H1 (cell line): Measurements from ENCODE around the gene CDK19. TPM values are rescaled to one million over a fixed set of nuclear protein-coding genes. Genes with fewer than 3 reads are reported as not detected.

Source experiments
- CTCF ChIA-PET: fragments of 300-600 bp; sonication (Branson Sonifier 250); formaldehyde crosslinking; loops from one replicate; lab custom pipeline; 2021; ENCODE audit not compliant: partially characterized antibody; lab: Charles Lee
- POLR2A ChIA-PET: fragments of 300-600 bp; sonication (Branson Sonifier 250); formaldehyde crosslinking; loops from one replicate; lab custom pipeline; 2021; ENCODE audit warnings: inconsistent platforms; ENCODE audit not compliant: partially characterized antibody; lab: Charles Lee
- DNase-seq, 2 experiments: peaks; one replicate each; pipeline versions ENCODE4 v3.0.0 to v3.0.0-alpha.2; 2010 to 2022; ENCODE audit warnings: low spot score in 2 of 2, low read depth in 1 of 2, mixed read lengths in 1 of 2
- FAIRE-seq: peaks from 2 replicates; lab custom pipeline; 2011; peaks lifted over from hg19 to GRCh38; lab: Jason Lieb, UNC
- H2AFZ ChIP-seq: 2 replicates; pipeline ENCODE4 v1.8.1; 2012; ENCODE audit warnings: low read length, inconsistent platforms
- H2AK5ac ChIP-seq: 2 replicates; pipeline ENCODE4 v1.6.1; 2013; ENCODE audit warnings: low read depth, low read length
- H2BK120ac ChIP-seq: replicated peaks from 2 replicates; pipeline ENCODE3; 2013; ENCODE audit warnings: low read depth, low read length, inconsistent platforms
- H2BK12ac ChIP-seq: 2 replicates; pipeline ENCODE4 v1.6.1; 2013; ENCODE audit warnings: low read depth, low read length
- H2BK15ac ChIP-seq: 2 replicates; pipeline ENCODE4 v1.6.1; 2013; ENCODE audit warnings: low read length
- H2BK20ac ChIP-seq: 2 replicates; pipeline ENCODE4 v1.6.1; 2013; ENCODE audit warnings: low read length
- H2BK5ac ChIP-seq: 2 replicates; pipeline ENCODE4 v1.6.1; 2013; ENCODE audit warnings: low read depth, low read length
- H3K14ac ChIP-seq: 2 replicates; pipeline ENCODE4 v1.6.1; 2013; ENCODE audit warnings: inconsistent platforms; ENCODE audit not compliant: insufficient read length
- H3K18ac ChIP-seq: 2 replicates; pipeline ENCODE4 v1.6.1; 2013; ENCODE audit warnings: low read length; ENCODE audit errors: extremely low read depth
- H3K23ac ChIP-seq: 2 replicates; pipeline ENCODE4 v1.6.1; 2013; ENCODE audit warnings: inconsistent platforms; ENCODE audit not compliant: insufficient read length
- H3K23me2 ChIP-seq: 2 replicates; pipeline ENCODE4 v1.6.1; 2013; ENCODE audit warnings: low read depth, low read length
- H3K27ac ChIP-seq: 2 replicates; pipeline ENCODE4 v1.6.1; 2011; ENCODE audit warnings: low read depth, low read length, inconsistent platforms
- H3K27me3 ChIP-seq, 4 experiments: replicated peaks in 1 of 4; 1 replicate in 1 of 4; 2 replicates in 3 of 4; pipeline versions ENCODE4 v1.6.1 to v1.8.1; 2011 to 2013; ENCODE audit warnings: low read length in 3 of 4, mild to moderate bottlenecking in 3 of 4, inconsistent platforms in 2 of 4, mixed read lengths in 2 of 4, moderate library complexity in 1 of 4; ENCODE audit not compliant: control insufficient read depth in 3 of 4, insufficient read depth in 3 of 4; ENCODE audit errors: extremely low read depth in 1 of 4
- H3K36me3 ChIP-seq, 4 experiments: 2 replicates each; pipeline versions ENCODE4 v1.6.1 to v1.8.1; 2011 to 2013; ENCODE audit warnings: mild to moderate bottlenecking in 4 of 4, low read length in 3 of 4, moderate library complexity in 2 of 4, control low read depth in 1 of 4, inconsistent platforms in 1 of 4; ENCODE audit not compliant: insufficient read depth in 4 of 4, control insufficient read depth in 2 of 4
- H3K4ac ChIP-seq: replicated peaks from 2 replicates; pipeline ENCODE3; 2013; ENCODE audit warnings: low read length, low read depth, mixed read lengths, inconsistent platforms; ENCODE audit not compliant: insufficient read length
- H3K4me1 ChIP-seq, 4 experiments: replicated peaks in 1 of 4; 1 replicate in 1 of 4; 2 replicates in 3 of 4; pipeline versions ENCODE4 v1.6.1 to v1.8.1; 2011 to 2013; ENCODE audit warnings: low read length in 3 of 4, inconsistent platforms in 2 of 4, mixed read lengths in 1 of 4; ENCODE audit not compliant: insufficient read depth in 4 of 4, control insufficient read depth in 3 of 4
- H3K4me2 ChIP-seq, 2 experiments: 2 replicates each; pipeline versions ENCODE4 v1.6.1 to v1.8.1; 2011 to 2013; ENCODE audit warnings: low read depth in 2 of 2, low read length in 2 of 2, control low read depth in 1 of 2, inconsistent platforms in 1 of 2, mild to moderate bottlenecking in 1 of 2; ENCODE audit not compliant: insufficient read depth in 1 of 2
- H3K4me3 ChIP-seq, 4 experiments: fragments of 200-600, 300-600 bp in 1 of 4; sonication (generic), shearing (Covaris generic), sonication (Bioruptor Twin) in 1 of 4; 2 replicates each; pipeline versions ENCODE4 v1.5.1 to v1.8.1; 2011 to 2016; ENCODE audit warnings: low read length in 4 of 4, low read depth in 3 of 4, control low read depth in 2 of 4, inconsistent platforms in 2 of 4, mild to moderate bottlenecking in 2 of 4, mixed read lengths in 1 of 4, moderate library complexity in 1 of 4; ENCODE audit not compliant: insufficient read depth in 2 of 4; ENCODE audit errors: extremely low read depth in 1 of 4
- H3K56ac ChIP-seq: replicated peaks from 2 replicates; pipeline ENCODE3; 2013; ENCODE audit warnings: low read depth, mild to moderate bottlenecking, mixed read lengths, low read length, inconsistent platforms; ENCODE audit not compliant: insufficient read length
- H3K79me1 ChIP-seq: 2 replicates; pipeline ENCODE4 v1.6.1; 2013; ENCODE audit warnings: low read depth, low read length, control low read depth
- H3K79me2 ChIP-seq, 2 experiments: 2 replicates each; pipeline versions ENCODE4 v1.6.1 to v1.8.1; 2012 to 2013; ENCODE audit warnings: low read length in 2 of 2, mild to moderate bottlenecking in 2 of 2, inconsistent platforms in 1 of 2; ENCODE audit not compliant: insufficient read depth in 2 of 2, control insufficient read depth in 1 of 2
- H3K9ac ChIP-seq, 4 experiments: replicated peaks in 1 of 4; 1 replicate in 1 of 4; 2 replicates in 3 of 4; pipeline versions ENCODE4 v1.6.1 to v1.8.1; 2011 to 2013; ENCODE audit warnings: low read depth in 3 of 4, low read length in 3 of 4, control low read depth in 2 of 4, mild to moderate bottlenecking in 2 of 4, moderate library complexity in 2 of 4, inconsistent platforms in 1 of 4; ENCODE audit errors: extremely low read depth in 1 of 4
- H3K9me3 ChIP-seq, 2 experiments: 2 replicates each; pipeline versions ENCODE4 v1.6.1 to v1.8.1; 2012 to 2013; ENCODE audit warnings: mild to moderate bottlenecking in 2 of 2, moderate library complexity in 2 of 2, control low read depth in 1 of 2, inconsistent platforms in 1 of 2, low read depth in 1 of 2, low read length in 1 of 2, mixed read lengths in 1 of 2; ENCODE audit not compliant: insufficient read depth in 2 of 2
- H4K20me1 ChIP-seq, 2 experiments: replicated peaks in 1 of 2; 2 replicates each; pipeline versions ENCODE3 to v1.8.1; 2011 to 2013; ENCODE audit warnings: inconsistent platforms in 2 of 2, low read length in 2 of 2, mild to moderate bottlenecking in 1 of 2; ENCODE audit not compliant: insufficient read depth in 2 of 2, control insufficient read depth in 1 of 2
- H4K5ac ChIP-seq: 2 replicates; pipeline ENCODE4 v1.6.1; 2013; ENCODE audit warnings: low read length, low read depth, mixed read lengths, inconsistent platforms; ENCODE audit not compliant: insufficient read length
- H4K8ac ChIP-seq: 2 replicates; pipeline ENCODE4 v1.8.0; 2013; ENCODE audit warnings: mild to moderate bottlenecking, moderate library complexity, low read length, inconsistent platforms; ENCODE audit not compliant: insufficient read depth; ENCODE audit errors: extremely low read depth
- H4K91ac ChIP-seq: replicated peaks from 2 replicates; pipeline ENCODE3; 2013; ENCODE audit warnings: low read length, mixed read lengths, inconsistent platforms; ENCODE audit not compliant: insufficient read length
- BRCA1 ChIP-seq: IDR thresholded peaks from 2 replicates; pipeline ENCODE4 v1.6.1; 2012; ENCODE audit warnings: low read depth, low read length, improper control_type of control experiment
- CTBP2 ChIP-seq: IDR thresholded peaks from 2 replicates; pipeline ENCODE4 v1.7.0; 2011; ENCODE audit warnings: borderline replicate concordance, mild to moderate bottlenecking, moderate library complexity, mixed read lengths, low read length; ENCODE audit not compliant: insufficient read depth, insufficient read length
- GTF2F1 ChIP-seq: IDR thresholded peaks from 2 replicates; pipeline ENCODE4 v1.6.1; 2012; ENCODE audit warnings: low read depth, low read length, improper control_type of control experiment, borderline replicate concordance
- KDM4A ChIP-seq: IDR thresholded peaks from one replicate; pipeline ENCODE4 v1.7.1; 2012; ENCODE audit warnings: low read depth, mild to moderate bottlenecking, moderate library complexity, low read length, inconsistent platforms; ENCODE audit not compliant: severe bottlenecking
- MAX ChIP-seq: IDR thresholded peaks from 2 replicates; pipeline ENCODE4 v1.6.1; 2012; ENCODE audit warnings: inconsistent platforms
- NANOG ChIP-seq: IDR thresholded peaks from 2 replicates; pipeline ENCODE4 v1.6.1; 2011; ENCODE audit warnings: low read length, low read depth, mild to moderate bottlenecking, inconsistent platforms; ENCODE audit not compliant: insufficient read depth, poor library complexity, severe bottlenecking
- NRF1 ChIP-seq: IDR thresholded peaks from 2 replicates; pipeline ENCODE4 v1.6.1; 2011; ENCODE audit warnings: mild to moderate bottlenecking, low read depth, low read length, improper control_type of control experiment
- SP2 ChIP-seq: IDR thresholded peaks from 2 replicates; pipeline ENCODE4 v1.6.1; 2012; ENCODE audit warnings: mild to moderate bottlenecking, low read length, inconsistent platforms
- TAF7 ChIP-seq: optimal IDR thresholded peaks from 2 replicates; pipeline ENCODE3; 2011; ENCODE audit warnings: low read depth, mild to moderate bottlenecking, inconsistent platforms, low read length, moderate library complexity, borderline replicate concordance
- TCF12 ChIP-seq: IDR thresholded peaks from 2 replicates; pipeline ENCODE4 v1.6.1; 2011; ENCODE audit warnings: low read depth, mild to moderate bottlenecking, low read length
- USF2 ChIP-seq: IDR thresholded peaks from 2 replicates; pipeline ENCODE4 v1.6.1; 2011; ENCODE audit warnings: low read length, improper control_type of control experiment
- YY1 ChIP-seq: IDR thresholded peaks from 2 replicates; pipeline ENCODE4 v1.6.1; 2011; ENCODE audit warnings: low read depth, mild to moderate bottlenecking, low read length
- ZNF274 ChIP-seq: IDR thresholded peaks from 2 replicates; pipeline ENCODE4 v1.7.0; 2012; ENCODE audit warnings: low read length, borderline replicate concordance; ENCODE audit errors: extremely low read depth
- WGBS, 2 experiments: shearing (Covaris generic) in 1 of 2; methylation state at CpG; one replicate each; pipeline versions ENCODE4 v1.1.6 to v1.1.7; 2013 to 2015; ENCODE audit warnings: low lambda C conversion rate in 2 of 2, mixed read lengths in 2 of 2, inconsistent platforms in 1 of 2, low coverage in 1 of 2, missing lambda C conversion rate in 1 of 2; ENCODE audit not compliant: insufficient replicate concordance in 2 of 2, insufficient coverage in 1 of 2, insufficient read length in 1 of 2; ENCODE audit errors: extremely low coverage in 1 of 2, missing lambda C conversion rate in 1 of 2; 5-methylcytosine and 5-hydroxymethylcytosine counted together
- polyA plus RNA-seq, 7 experiments: library from polyadenylated mRNA; depleted of rRNA in 3 of 7; stranded (reverse) in 5 of 7; unstranded in 2 of 7; fragments of >200 nt in 5 of 7; fragments of 200-250 nt in 2 of 7; gene quantifications; 1 replicate in 5 of 7; 2 replicates in 1 of 7; 4 replicates in 1 of 7; pipeline versions ENCODE4 v1.2.1 to v1.2.3, GENCODE V29; 2011 to 2013; ENCODE audit warnings: missing spikeins in 2 of 7, mixed read lengths in 2 of 7
- total RNA-seq: library from RNA; stranded (reverse); fragmentation: NEBNext Ultra II Directional; extraction: Animal tissue kit (Norgen Biotek cat#: 25700); gene quantifications from 2 replicates; pipeline ENCODE4 v1.2.1, GENCODE V29; 2021

Gene CDK19
- total and polyA plus RNA-seq, 2 of the 8 experiments (the other 6 are each of a cell fraction or from before 2014, with no cell fraction given) = 4.9 to 12.6 TPM

GRCh38 chr6:110613356-110613755, 201.9 kb downstream of the CDK19 start:
- FAIRE-seq = no peak
- Histone ChIP-seq H3K56ac (peak overlapping the region; percentile 12), H3K27ac (no peak overlapping the region), H3K9me3 (no peaks in the 10 kb centered on the region), H4K91ac (no peak overlapping the region), H2BK5ac (no peak overlapping the region), H2AFZ (no peak overlapping the region), H2AK5ac (no peak overlapping the region), H3K36me3 (no peaks in the 10 kb centered on the region; a peak in 1 of 8 replicates), H4K8ac (no peak overlapping the region), H3K14ac (no peak overlapping the region), H3K79me1 (no peaks in the 10 kb centered on the region; the same call in 1 of the 2 replicates), H2BK15ac (no peak overlapping the region), H3K4me1 (peaks cover 0 to 12% (median 8%) of the 10 kb centered on the region in 4 experiments; a peak in 5 of 7 replicates), H3K9ac (no peak overlapping the region), H4K20me1 (no peaks in the 10 kb centered on the region), H3K4me3 (no peak overlapping the region), H3K23ac (no peak overlapping the region), H3K23me2 (no peaks in the 10 kb centered on the region), H3K4me2 (peak overlapping the region in 1 of 2 experiments; percentile 41; a peak in 2 of 4 replicates), H3K4ac (no peak overlapping the region), H2BK20ac (no peak overlapping the region), H4K5ac (no peak overlapping the region), H3K79me2 (no peaks in the 10 kb centered on the region), H2BK12ac (no peak overlapping the region), H3K27me3 (no peaks in the 10 kb centered on the region), H2BK120ac (no peak overlapping the region), H3K18ac (no peak overlapping the region)
- POLR2A ChIA-PET = interaction anchor here (0.6 kb wide), 1 partner anchor 397 kb away, joined by 3 read pairs; no protein-coding TSS in a partner anchor
- CTCF ChIA-PET = interaction anchor here (1.6 kb wide), 1 partner anchor 86 kb away, joined by 3 read pairs; no protein-coding TSS in a partner anchor
- WGBS, 2 experiments = 85% methylated on average over 6 of the region's 6 CpGs; no CpG with 5 or more reads in 1 of the 2 experiments
- DNase-seq = no peak
- TF ChIP-seq TAF7 = no peak
- no peak for TF ChIP-seq BRCA1
- no peak for TF ChIP-seq NANOG
- TF ChIP-seq YY1 = no peak
- no peak for TF ChIP-seq KDM4A
- TF ChIP-seq ZNF274 = no peak
- no peak for TF ChIP-seq NRF1
- no peak for TF ChIP-seq MAX
- TF ChIP-seq CTBP2 = no peak
- TF ChIP-seq GTF2F1 = no peak
- TF ChIP-seq SP2 = no peak
- no peak for TF ChIP-seq TCF12
- no peak for TF ChIP-seq USF2
